Prostate gland (tissue), 2 donors: ENCODE data around the gene LSM12. TPM values are rescaled to one million over a fixed set of nuclear protein-coding genes. Genes with fewer than 3 reads are reported as not detected.
A peak's percentile ranks its signal among the peaks of the same experiment; 100 is the strongest.

Experiments
- DNase-seq: peaks from one replicate; pipeline ENCODE4 v3.0.0-alpha.2; 2019; ENCODE audit warnings: low spot score
- H3K27ac ChIP-seq, 2 donors: fragments of 200-600 bp; sonication (generic); 2 replicates each; pipeline ENCODE4 v1.5.1; 2017 to 2019
- H3K27me3 ChIP-seq: fragments of 200-600 bp; sonication (generic); replicated peaks from 2 replicates; pipeline ENCODE4 v1.5.1; 2019; ENCODE audit not compliant: insufficient read depth
- H3K36me3 ChIP-seq, 2 donors: fragments of 200-600 bp; sonication (generic); 1 replicate in 1 of 2; 2 replicates in 1 of 2; pipeline versions ENCODE4 v1.5.1 to v1.8.1; 2017 to 2019
- H3K4me1 ChIP-seq: fragments of 200-600 bp; sonication (generic); replicated peaks from 2 replicates; pipeline ENCODE4 v1.5.1; 2019
- H3K4me3 ChIP-seq, 2 donors: fragments of 200-600 bp; sonication (generic); 2 replicates each; pipeline ENCODE4 v1.5.1; 2017 to 2019
- H3K9me3 ChIP-seq: fragments of 200-600 bp; sonication (generic); 2 replicates; pipeline ENCODE4 v1.5.1; 2017
- CTCF ChIP-seq, 4 experiments: fragments of 200-600 bp in 2 of 4; fragments of 450-650 bp in 2 of 4; sonication (generic) in 2 of 4; IDR thresholded peaks; 1 replicate in 3 of 4; 2 replicates in 1 of 4; pipeline ENCODE4 v1.5.1; 2016 to 2019; ENCODE audit warnings: antibody characterized with exemption in 4 of 4, mild to moderate bottlenecking in 2 of 4, moderate library complexity in 2 of 4
- POLR2A ChIP-seq: fragments of 450-650 bp; IDR thresholded peaks from one replicate; pipeline ENCODE4 v1.6.1; 2016; ENCODE audit warnings: antibody characterized with exemption, mild to moderate bottlenecking
- POLR2AphosphoS5 ChIP-seq: sonication (generic); formaldehyde crosslinking; IDR thresholded peaks from one replicate; pipeline ENCODE4 v1.6.1; 2017; ENCODE audit warnings: antibody characterized with exemption
- WGBS: methylation state at CpG from one replicate; pipeline ENCODE4 v1.1.5; 2018; 5-methylcytosine and 5-hydroxymethylcytosine counted together
- intact Hi-C: fragments of 100-400 bp; cut with DNase I; formaldehyde crosslinking; loops from one replicate; pipeline ENCODE4 v1.14.2; 2022
- total RNA-seq, 2 donors: library from RNA; depleted of rRNA; stranded (reverse); fragments of >200 nt; gene quantifications; one replicate each; pipeline ENCODE4 v1.1.0, GENCODE V29; 2016

The LSM12 gene
- total RNA-seq, 2 donors from 2014 or later: 30.0 to 45.2 TPM

GRCh38 chr17:44045486-44045885, 21.0 kb downstream of the LSM12 start:
- intact Hi-C loops: no loop called here
- no peak overlapping the region for H3K27ac ChIP-seq
- DNase-seq: no peak
- 89% methylated on average over 4 of the region's 4 CpGs for WGBS
- no peaks in the 10 kb centered on the region for H3K36me3 ChIP-seq
- H3K4me1 ChIP-seq: peaks cover 3% of the 10 kb centered on the region
- H3K4me3 ChIP-seq: no peak overlapping the region
- TF ChIP-seq POLR2A (no peak), POLR2AphosphoS5 (no peak), CTCF (IDR thresholded peaks at IDR 0.05) (no peak)
- H3K9me3 ChIP-seq: no peaks in the 10 kb centered on the region
- H3K27me3 ChIP-seq: no peaks in the 10 kb centered on the region

- DNase-seq: no peak
- TF ChIP-seq CTCF (IDR thresholded peaks at IDR 0.05) (no peak), POLR2AphosphoS5 (no peak), POLR2A (no peak)
- Histone ChIP-seq H3K9me3 (no peaks in the 10 kb centered on the region), H3K4me1 (peaks cover 7% of the 10 kb centered on the region), H3K4me3 (no peak overlapping the region), H3K27ac (peak overlapping the region; percentile 63 to 75), H3K27me3 (no peaks in the 10 kb centered on the region), H3K36me3 (no peaks in the 10 kb centered on the region)
- 42% methylated on average over 1 of the region's 1 CpG for WGBS
- intact Hi-C loops: loop anchor here (5.0 kb wide), 1 partner anchor 102 kb away; the partner anchor contains the start of gene PPY
These were observed 22.4 kb downstream of the LSM12 start for GRCh38 chr17:44044071-44044470.

- TF ChIP-seq CTCF (IDR thresholded peaks at IDR 0.05): no peak
- TF ChIP-seq POLR2A: no peak
- TF ChIP-seq POLR2AphosphoS5: peak; percentile 27
- H3K27ac ChIP-seq: peak overlapping the region; percentile 63 to 75
- no peaks in the 10 kb centered on the region for H3K9me3 ChIP-seq
- H3K4me3 ChIP-seq: no peak overlapping the region
- H3K4me1 ChIP-seq: peaks cover 7% of the 10 kb centered on the region
- no peaks in the 10 kb centered on the region for H3K36me3 ChIP-seq
- no peaks in the 10 kb centered on the region for H3K27me3 ChIP-seq
- no peak for DNase-seq
- intact Hi-C loops: loop anchor here (5.0 kb wide), 1 partner anchor 101 kb away; the partner anchor contains the start of gene PPY
- WGBS: 41% methylated on average over 4 of the region's 4 CpGs
These were observed 23.2 kb downstream of the LSM12 start for GRCh38 chr17:44043272-44043696.

GRCh38 chr17:44039829-44040635, 26.4 kb downstream of the LSM12 start:
- 40% methylated on average over 6 of the region's 6 CpGs for WGBS
- no peaks in the 10 kb centered on the region for H3K36me3 ChIP-seq
- H3K4me3 ChIP-seq: no peak overlapping the region
- intact Hi-C loops: loop anchor here (5.0 kb wide), 1 partner anchor 98 kb away; the partner anchor contains the start of gene PPY
- peaks cover 7% of the 10 kb centered on the region for H3K4me1 ChIP-seq
- peak overlapping the region; percentile 54 to 71 for H3K27ac ChIP-seq
- DNase-seq: no peak
- no peaks in the 10 kb centered on the region for H3K9me3 ChIP-seq
- TF ChIP-seq POLR2AphosphoS5 (peak; percentile 75), POLR2A (no peak), CTCF (IDR thresholded peaks at IDR 0.05) (no peak)
- no peaks in the 10 kb centered on the region for H3K27me3 ChIP-seq

- H3K4me1 ChIP-seq: peaks cover 7% of the 10 kb centered on the region
- no peaks in the 10 kb centered on the region for H3K27me3 ChIP-seq
- 59% methylated on average over 3 of the region's 3 CpGs for WGBS
- TF ChIP-seq CTCF (IDR thresholded peaks at IDR 0.05) (no peak), POLR2A (no peak), POLR2AphosphoS5 (no peak)
- H3K27ac ChIP-seq: no peak overlapping the region
- no peak for DNase-seq
- H3K36me3 ChIP-seq: no peaks in the 10 kb centered on the region
- H3K4me3 ChIP-seq: no peak overlapping the region
- intact Hi-C loops: no loop called here
- H3K9me3 ChIP-seq: no peaks in the 10 kb centered on the region
These were observed 27.9 kb downstream of the LSM12 start for GRCh38 chr17:44038604-44039011.
